Adipocyte (in vitro differentiated cells): Measurements from ENCODE around the gene CENPQ.

Experiments
- DNase-seq: peaks from one replicate; pipeline ENCODE4 v3.0.0-alpha.2; 2015; ENCODE audit warnings: low read depth
- H3K27me3 ChIP-seq: replicated peaks from 2 replicates; pipeline ENCODE4 v1.7.0; 2013; ENCODE audit warnings: mild to moderate bottlenecking, low read length, moderate library complexity; ENCODE audit not compliant: control insufficient read depth, insufficient read depth
- H3K36me3 ChIP-seq: 2 replicates; pipeline ENCODE4 v1.7.0; 2013; ENCODE audit warnings: low read length, mild to moderate bottlenecking, moderate library complexity; ENCODE audit not compliant: control insufficient read depth, insufficient read depth, severe bottlenecking
- H3K4me1 ChIP-seq: 2 replicates; pipeline ENCODE4 v1.7.0; 2013; ENCODE audit warnings: mild to moderate bottlenecking, low read length, moderate library complexity; ENCODE audit not compliant: control insufficient read depth, insufficient read depth
- H3K4me3 ChIP-seq: 2 replicates; pipeline ENCODE4 v1.7.0; 2013; ENCODE audit warnings: mild to moderate bottlenecking, low read length, moderate library complexity
- H3K9ac ChIP-seq: 2 replicates; pipeline ENCODE4 v1.7.0; 2013; ENCODE audit warnings: mild to moderate bottlenecking, low read length, moderate library complexity
- H3K9me3 ChIP-seq: 2 replicates; pipeline ENCODE4 v1.7.0; 2013; ENCODE audit warnings: mild to moderate bottlenecking, low read length, moderate library complexity; ENCODE audit not compliant: control insufficient read depth

The CENPQ gene, protein sequence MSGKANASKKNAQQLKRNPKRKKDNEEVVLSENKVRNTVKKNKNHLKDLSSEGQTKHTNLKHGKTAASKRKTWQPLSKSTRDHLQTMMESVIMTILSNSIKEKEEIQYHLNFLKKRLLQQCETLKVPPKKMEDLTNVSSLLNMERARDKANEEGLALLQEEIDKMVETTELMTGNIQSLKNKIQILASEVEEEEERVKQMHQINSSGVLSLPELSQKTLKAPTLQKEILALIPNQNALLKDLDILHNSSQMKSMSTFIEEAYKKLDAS

DNA sequence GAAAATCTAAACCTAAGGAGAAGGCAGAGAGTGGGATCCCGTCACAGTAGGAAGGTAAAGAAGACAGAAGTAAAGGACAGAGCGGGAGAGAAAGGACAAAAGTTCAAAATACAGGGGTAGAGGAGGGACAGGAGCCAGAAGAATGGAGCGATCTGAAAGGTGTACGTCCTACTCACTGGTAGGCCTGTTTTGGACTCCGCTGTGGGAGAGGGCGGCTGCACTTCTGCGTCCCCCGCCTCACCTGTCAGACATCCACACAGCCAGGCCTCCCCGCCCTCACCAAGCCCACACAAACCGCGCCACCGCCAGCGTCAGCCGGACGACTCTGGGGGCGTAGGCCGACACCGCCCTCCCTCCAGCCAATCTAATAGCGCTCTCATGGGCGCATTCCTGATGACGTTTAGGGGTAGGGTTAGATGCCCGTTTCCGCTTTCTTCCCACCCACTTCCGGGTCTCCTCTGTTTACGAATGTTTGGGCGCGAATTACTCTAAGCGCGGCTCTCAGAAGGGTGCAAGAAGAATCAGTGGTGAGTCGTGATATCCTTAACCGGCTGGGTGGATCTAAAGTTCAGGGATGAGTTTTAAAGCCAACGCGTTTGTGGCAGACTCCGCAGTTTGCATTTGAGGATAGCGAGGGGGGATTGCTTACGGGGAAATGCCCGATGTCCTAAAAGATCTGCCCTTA lies at the start of gene CENPQ, which contains the start of gene MMUT:
TSS of gene CENPQ (plus strand) at position 444 of the 685 bp plus-strand sequence. CDS start 6,807 bp downstream, outside the sequence.
TSS of gene MMUT (minus strand) at position 327 of the 685 bp plus-strand sequence. CDS start 3,787 bp downstream, outside the sequence.
- H3K4me1 ChIP-seq: peaks cover 23% of the 10 kb centered on the region
- peak within 1 kb of the TSS; percentile 94 for H3K9ac ChIP-seq
- no peaks in the 10 kb centered on the region for H3K9me3 ChIP-seq
- no peaks in the 10 kb centered on the region for H3K27me3 ChIP-seq
- peak within 1 kb of the TSS; percentile 96 for H3K4me3 ChIP-seq
- peak; percentile 99 for DNase-seq
- peaks cover 11% of the 10 kb centered on the region for H3K36me3 ChIP-seq

- Histone ChIP-seq H3K4me3 (no peak overlapping the region), H3K4me1 (no peaks in the 10 kb centered on the region), H3K9ac (no peak overlapping the region), H3K36me3 (no peaks in the 10 kb centered on the region), H3K27me3 (no peaks in the 10 kb centered on the region), H3K9me3 (no peaks in the 10 kb centered on the region)
- no peak for DNase-seq
These were observed 47.8 kb upstream of the CENPQ start for GRCh38 chr6:49415358-49415757.

DNA sequence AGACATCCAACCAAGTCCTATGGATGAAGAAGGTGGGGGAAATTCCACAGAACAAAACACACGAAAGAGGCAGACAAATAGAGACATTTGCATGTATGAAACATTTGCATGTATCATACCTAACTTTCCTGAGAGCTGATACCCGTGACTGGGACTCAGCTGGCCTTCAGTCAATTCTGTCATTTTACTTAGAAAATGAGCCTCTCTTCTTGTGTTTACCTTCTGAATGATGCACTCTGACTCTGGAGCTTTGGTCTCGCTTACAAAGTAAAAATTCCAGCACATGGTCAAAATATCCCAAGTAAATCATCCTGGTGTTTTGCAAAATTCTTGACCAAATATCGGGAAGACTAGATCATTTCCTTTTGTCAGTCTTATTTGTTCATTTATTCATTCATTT lies 47.0 kb upstream of the CENPQ start:
- H3K9me3 ChIP-seq: no peaks in the 10 kb centered on the region
- H3K4me3 ChIP-seq: no peak overlapping the region
- no peak for DNase-seq
- H3K4me1 ChIP-seq: no peaks in the 10 kb centered on the region
- no peak overlapping the region for H3K9ac ChIP-seq
- H3K27me3 ChIP-seq: no peaks in the 10 kb centered on the region
- no peaks in the 10 kb centered on the region for H3K36me3 ChIP-seq

DNA sequence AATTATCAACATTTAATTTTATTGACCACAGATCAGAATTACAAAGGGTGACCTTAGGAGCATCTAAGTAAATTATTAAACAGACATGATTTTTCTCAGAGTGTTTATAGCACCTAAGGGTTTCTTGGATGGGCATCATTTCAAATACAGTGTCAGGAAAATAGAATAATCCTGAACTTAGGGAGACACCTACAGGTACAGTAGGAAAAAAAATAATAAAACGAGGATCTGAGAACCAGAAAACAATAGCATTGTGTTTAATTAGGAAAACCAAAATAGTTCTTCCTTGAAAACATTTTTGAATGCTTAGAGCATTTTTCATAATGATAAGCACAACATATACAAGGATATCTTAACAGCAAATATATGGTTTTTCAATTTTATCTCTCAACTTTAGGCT lies 39.4 kb upstream of the CENPQ start:
- peak; percentile 27 for DNase-seq
- Histone ChIP-seq H3K4me3 (no peak overlapping the region), H3K9me3 (no peaks in the 10 kb centered on the region), H3K27me3 (no peaks in the 10 kb centered on the region), H3K9ac (no peak overlapping the region), H3K4me1 (no peaks in the 10 kb centered on the region), H3K36me3 (no peaks in the 10 kb centered on the region)

GRCh38 chr6:49430187-49430586 lies 33.0 kb upstream of the CENPQ start:
- peaks cover 50% of the 10 kb centered on the region for H3K36me3 ChIP-seq
- no peaks in the 10 kb centered on the region for H3K27me3 ChIP-seq
- H3K4me3 ChIP-seq: no peak overlapping the region
- peak; percentile 9 for DNase-seq
- H3K9ac ChIP-seq: no peak overlapping the region
- H3K9me3 ChIP-seq: no peaks in the 10 kb centered on the region
- H3K4me1 ChIP-seq: no peaks in the 10 kb centered on the region

- no peak overlapping the region for H3K9ac ChIP-seq
- no peaks in the 10 kb centered on the region for H3K4me1 ChIP-seq
- no peaks in the 10 kb centered on the region for H3K9me3 ChIP-seq
- peaks cover 57% of the 10 kb centered on the region for H3K36me3 ChIP-seq
- no peaks in the 10 kb centered on the region for H3K27me3 ChIP-seq
- H3K4me3 ChIP-seq: no peak overlapping the region
- no peak for DNase-seq
These were observed 32.3 kb upstream of the CENPQ start for GRCh38 chr6:49430866-49431265.

GRCh38 chr6:49453221-49453620 lies 9.9 kb upstream of the CENPQ start:
- no peak overlapping the region for H3K4me3 ChIP-seq
- H3K4me1 ChIP-seq: peaks cover 9% of the 10 kb centered on the region
- H3K9me3 ChIP-seq: no peaks in the 10 kb centered on the region
- no peaks in the 10 kb centered on the region for H3K27me3 ChIP-seq
- peak; percentile 42 for DNase-seq
- no peak overlapping the region for H3K9ac ChIP-seq
- peaks cover 60% of the 10 kb centered on the region for H3K36me3 ChIP-seq

GRCh38 chr6:49454787-49455709 lies 8.1 kb upstream of the CENPQ start:
- no peaks in the 10 kb centered on the region for H3K27me3 ChIP-seq
- no peaks in the 10 kb centered on the region for H3K9me3 ChIP-seq
- H3K4me3 ChIP-seq: no peak overlapping the region
- peaks cover 9% of the 10 kb centered on the region for H3K4me1 ChIP-seq
- H3K9ac ChIP-seq: no peak overlapping the region
- no peak for DNase-seq
- H3K36me3 ChIP-seq: peaks cover 56% of the 10 kb centered on the region

DNA sequence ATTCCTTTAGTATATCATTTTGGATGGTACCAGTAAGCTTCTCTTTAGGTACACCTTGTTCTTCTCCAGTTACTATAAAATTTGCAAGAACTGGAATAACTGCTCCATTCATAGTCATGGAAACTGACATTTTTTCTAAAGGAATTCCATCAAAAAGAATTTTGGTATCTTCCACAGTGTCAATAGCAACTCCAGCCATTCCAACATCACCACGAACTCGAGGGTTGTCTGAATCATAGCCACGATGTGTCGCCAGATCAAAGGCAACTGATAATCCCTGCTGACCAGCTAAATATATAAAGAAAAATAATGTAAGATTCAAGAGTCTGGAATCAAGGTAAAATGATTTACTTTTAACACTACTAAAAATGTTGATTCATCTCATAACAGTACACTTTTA lies 5.4 kb upstream of the CENPQ start:
- peaks cover 40% of the 10 kb centered on the region for H3K36me3 ChIP-seq
- H3K9me3 ChIP-seq: no peaks in the 10 kb centered on the region
- peaks cover 27% of the 10 kb centered on the region for H3K4me1 ChIP-seq
- DNase-seq: no peak
- H3K9ac ChIP-seq: no peak overlapping the region
- H3K4me3 ChIP-seq: no peak overlapping the region
- no peaks in the 10 kb centered on the region for H3K27me3 ChIP-seq

- Histone ChIP-seq H3K4me1 (peaks cover 23% of the 10 kb centered on the region), H3K9me3 (no peaks in the 10 kb centered on the region), H3K36me3 (peaks cover 20% of the 10 kb centered on the region), H3K27me3 (no peaks in the 10 kb centered on the region), H3K9ac (peak overlapping the region; percentile 94), H3K4me3 (peak overlapping the region; percentile 96)
- peak; percentile 43 for DNase-seq
These were observed 1.1 kb upstream of the CENPQ start for GRCh38 chr6:49462071-49462470.

DNA sequence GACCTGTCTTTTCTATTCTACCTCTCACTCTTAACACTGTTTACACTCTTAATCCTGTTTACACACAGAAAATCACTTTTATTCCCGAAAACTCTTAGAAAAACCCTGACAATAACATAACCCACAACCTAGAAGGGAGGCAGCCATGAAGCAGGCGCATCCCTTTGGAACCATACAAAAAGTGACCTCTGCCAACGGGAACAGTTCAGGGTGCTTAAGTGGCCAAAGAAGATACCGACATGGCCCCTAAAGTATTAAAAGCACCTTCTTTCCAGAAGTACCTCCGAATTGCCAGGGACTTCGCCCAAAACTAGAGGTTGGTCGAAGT lies 607 bp upstream of the CENPQ start:
- H3K9ac ChIP-seq: peak overlapping the region; percentile 94

More for the DNA sequence above, 607 bp upstream of the CENPQ start:
- peaks cover 15% of the 10 kb centered on the region for H3K36me3 ChIP-seq
- peaks cover 23% of the 10 kb centered on the region for H3K4me1 ChIP-seq
- H3K9me3 ChIP-seq: no peaks in the 10 kb centered on the region
- no peaks in the 10 kb centered on the region for H3K27me3 ChIP-seq
- peak; percentile 28 for DNase-seq
- H3K4me3 ChIP-seq: peak overlapping the region; percentile 96
